T-helper 1 cell treated with Interleukin-12 subunit alpha and Interleukin-12 subunit beta and Interleukin-4 antibody, amounts not matched to agents 30 ng/mL and 1 ng/mL, for 36 hours (primary cell): ENCODE data around the gene RALGPS1. TPM values are rescaled to one million over a fixed set of nuclear protein-coding genes. Genes with fewer than 3 reads are reported as not detected.

Source experiments
- intact Hi-C: fragments of 100-400 bp; cut with micrococcal nuclease; formaldehyde crosslinking; loops from one replicate; pipeline ENCODE4 v1.15.1; 2024
- total RNA-seq: library from RNA; stranded (reverse); gene quantifications from 2 replicates; pipeline ENCODE4 v1.2.3, GENCODE V29; 2022

The RALGPS1 gene
- total RNA-seq, 1 donor from 2014 or later: 3.8 TPM

DNA sequence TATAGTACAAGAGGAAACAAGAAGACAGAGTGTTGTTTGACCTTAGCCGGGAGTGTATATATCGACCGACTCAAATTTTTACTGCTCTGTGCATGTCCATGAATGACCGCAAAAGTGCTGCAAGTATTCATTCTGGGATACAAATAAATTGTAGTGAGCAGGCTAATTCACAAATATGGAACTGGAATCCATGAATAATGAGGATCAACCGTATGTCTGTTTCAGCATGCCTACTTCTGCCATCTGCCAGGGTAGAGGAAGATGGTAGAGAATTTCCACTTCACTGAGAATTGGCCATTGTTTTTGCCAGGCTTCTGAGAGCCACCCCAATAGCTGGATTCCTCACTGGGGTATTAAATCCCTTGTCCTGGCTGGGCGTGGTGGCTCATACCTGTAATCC, 8.5 kb upstream of the RALGPS1 start:
- intact Hi-C loops: no loop called here

DNA sequence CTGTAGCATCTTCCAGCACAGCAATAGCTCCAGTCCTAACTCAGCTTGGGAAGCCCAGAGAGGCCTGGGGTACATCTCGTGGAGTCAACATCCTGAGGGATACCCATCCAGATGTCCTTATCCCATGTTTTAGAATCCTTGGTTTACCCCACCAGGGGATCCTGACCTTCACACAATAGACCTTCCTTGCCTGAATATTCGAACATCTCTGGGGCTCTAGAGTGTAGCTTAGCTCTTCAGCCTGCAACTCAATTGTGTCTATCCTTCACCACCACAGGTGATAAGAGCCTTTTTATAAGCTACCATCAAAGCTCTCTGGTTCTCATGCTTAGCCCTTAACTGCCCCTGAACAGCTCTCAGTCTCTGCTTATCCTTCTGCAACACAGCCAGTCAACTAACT, 7.5 kb upstream of the RALGPS1 start:
- intact Hi-C loops: no loop called here

DNA sequence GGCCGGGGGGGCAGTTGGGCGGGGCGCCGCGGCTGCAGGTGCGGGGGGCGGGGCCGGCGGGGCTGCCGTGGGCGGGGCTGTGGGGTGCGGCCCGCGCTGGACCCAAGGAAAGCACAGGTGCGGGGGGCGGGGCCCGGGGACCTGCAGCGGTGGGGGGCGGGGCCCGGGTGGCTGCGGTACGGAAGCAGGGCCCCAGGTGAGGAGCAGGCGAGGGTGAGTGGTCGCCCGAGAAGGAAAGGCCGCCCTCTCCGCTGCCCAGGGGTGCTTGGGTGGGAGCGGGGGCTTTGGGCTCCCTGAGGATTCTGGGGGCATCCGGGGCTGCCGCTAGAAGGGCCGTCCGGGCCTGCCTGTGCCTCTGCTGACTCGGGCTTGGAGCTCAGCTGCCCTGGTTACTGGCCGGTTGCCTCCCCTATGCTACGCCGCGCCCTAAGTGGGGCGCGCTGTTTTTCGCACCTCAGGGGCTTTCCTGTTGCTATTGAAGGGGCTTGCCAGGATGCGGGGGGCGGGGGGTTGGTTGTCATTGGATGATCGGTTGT, 767 bp downstream of the RALGPS1 start:
- intact Hi-C loops: loop anchor here (2.0 kb wide), 2 partner anchors 67 to 193 kb away; no protein-coding TSS in a partner anchor

DNA sequence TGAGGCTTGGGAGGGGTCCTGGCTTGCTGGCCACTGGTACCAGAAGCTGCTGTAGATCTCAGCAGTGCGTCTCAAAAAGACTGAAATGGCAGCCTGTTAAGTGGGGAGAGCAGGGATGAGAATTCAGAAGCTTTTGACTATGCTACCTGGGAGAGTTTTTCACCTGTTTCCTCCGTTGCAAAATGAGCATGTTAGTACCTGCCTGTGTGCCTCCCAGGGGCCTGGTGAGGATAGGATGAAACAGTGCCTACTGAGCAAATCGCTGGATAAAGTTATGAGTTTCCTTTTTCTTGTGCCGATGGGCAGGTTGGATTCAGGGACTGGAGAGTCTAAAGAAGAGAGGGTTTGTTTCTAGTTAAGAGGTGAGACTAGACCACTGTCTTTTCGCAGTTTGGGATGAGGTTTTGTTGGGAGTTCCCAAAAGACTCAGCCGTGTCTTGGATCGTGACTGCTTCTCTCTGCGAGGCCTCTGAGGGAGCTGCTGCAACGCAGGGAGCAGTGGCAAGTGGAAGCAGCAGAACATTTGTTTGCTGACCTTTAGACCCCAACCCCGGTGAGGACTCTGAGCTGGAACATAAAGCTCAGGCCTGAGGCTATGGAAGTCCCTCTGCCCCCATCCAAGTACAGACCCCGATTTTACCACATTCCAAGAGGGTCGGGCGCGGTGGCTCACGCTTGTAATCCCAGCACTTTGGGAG, 1.4 kb downstream of the RALGPS1 start:
- intact Hi-C loops: loop anchor here (2.0 kb wide), 2 partner anchors 67 to 193 kb away; no protein-coding TSS in a partner anchor

DNA sequence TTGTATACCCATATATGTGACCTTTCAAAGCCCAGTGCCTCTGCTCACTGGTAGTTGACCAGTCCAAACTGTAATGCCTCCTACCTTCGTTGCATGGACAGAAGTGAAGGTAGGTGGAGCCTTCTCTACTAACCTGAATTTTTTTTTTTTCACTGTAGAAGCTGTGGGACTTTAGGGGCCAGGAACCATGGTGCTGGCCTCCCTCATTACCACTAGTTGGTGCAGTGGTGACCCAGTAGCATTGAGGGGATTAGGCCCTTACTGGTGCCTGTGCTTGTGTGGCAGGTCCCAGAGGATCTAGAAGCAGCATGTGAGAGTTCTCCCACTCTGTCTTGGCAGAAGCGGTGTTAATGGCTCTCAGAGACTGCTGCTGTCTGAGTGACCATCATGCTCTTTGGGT, 2.3 kb downstream of the RALGPS1 start:
- intact Hi-C loops: no loop called here

DNA sequence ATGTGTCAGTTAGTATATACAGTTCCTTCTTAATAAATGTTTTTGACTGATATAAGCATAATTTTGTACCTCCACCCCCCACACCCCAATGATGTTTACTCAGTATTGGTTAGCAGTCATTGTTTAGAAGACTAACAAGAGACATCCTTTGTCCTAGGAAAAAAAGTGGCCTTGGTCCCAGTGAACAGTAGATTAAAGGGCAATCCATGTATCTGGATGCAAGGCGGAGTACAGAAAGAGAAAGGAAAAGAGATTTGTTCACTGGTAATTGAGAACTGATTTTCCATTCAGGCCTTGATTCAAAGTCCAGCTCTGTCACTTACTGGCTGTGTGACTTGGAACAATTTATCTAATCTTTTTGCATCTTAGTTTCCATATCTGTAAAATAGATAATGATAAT, 4.6 kb downstream of the RALGPS1 start:
- intact Hi-C loops: no loop called here

DNA sequence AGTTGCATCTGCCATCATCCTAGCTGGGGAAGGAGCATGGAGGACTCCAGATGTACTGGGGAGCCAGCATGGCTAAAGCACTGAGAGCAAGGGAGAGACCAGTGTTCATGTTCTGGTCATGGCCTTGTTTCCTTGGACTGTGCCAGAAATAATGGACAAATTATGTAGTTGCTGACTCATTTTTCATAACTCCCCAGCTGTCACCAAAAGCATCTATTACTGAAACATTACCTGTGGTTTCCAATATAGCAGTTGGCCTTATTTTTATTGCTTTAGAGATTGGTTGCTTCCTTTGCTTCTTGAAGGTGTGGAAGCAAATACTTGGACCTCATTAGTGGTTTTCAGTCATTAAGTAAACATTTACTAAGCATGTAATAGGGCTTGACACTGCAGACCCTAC, 11.3 kb downstream of the RALGPS1 start:
- intact Hi-C loops: no loop called here

DNA sequence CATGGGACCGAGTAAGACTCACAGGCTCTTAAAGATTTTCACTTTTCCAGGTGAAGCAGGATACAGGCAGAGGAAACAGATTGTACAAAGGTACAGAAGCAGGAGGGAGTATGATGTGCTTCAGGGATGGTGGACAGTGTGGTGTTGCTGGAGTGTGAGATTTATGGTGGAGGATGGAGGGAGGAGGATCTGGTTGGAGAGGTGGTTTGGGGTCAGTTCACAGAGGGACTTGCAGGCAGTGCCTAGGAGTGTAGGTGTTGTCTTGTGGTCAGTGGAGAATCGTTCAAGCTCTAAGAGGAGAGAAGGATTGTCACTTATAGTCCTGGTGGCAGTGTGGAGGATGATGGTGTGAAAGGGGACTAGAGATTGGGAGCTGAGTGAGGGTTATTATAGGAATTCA, 11.8 kb downstream of the RALGPS1 start:
- intact Hi-C loops: no loop called here

DNA sequence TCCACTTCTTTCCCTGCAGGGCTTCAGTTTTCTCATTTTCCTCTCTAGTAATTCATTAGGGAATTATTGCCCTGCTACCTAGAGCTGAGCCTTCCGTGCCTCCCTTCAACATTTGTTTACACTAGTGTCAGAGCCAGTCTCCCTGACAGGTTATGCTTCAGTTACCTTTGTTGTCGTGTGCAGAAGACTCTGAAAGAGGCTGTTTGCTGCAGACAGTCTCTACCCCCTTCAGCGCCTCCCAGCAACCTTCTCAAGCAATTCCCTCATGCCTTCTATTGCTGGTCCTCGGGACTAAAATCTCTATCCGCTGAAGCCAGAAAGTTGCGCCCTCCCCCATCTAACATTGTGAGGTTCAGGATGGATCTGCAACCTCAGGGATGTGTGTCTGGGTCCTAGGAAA, 12.8 kb downstream of the RALGPS1 start:
- intact Hi-C loops: no loop called here

DNA sequence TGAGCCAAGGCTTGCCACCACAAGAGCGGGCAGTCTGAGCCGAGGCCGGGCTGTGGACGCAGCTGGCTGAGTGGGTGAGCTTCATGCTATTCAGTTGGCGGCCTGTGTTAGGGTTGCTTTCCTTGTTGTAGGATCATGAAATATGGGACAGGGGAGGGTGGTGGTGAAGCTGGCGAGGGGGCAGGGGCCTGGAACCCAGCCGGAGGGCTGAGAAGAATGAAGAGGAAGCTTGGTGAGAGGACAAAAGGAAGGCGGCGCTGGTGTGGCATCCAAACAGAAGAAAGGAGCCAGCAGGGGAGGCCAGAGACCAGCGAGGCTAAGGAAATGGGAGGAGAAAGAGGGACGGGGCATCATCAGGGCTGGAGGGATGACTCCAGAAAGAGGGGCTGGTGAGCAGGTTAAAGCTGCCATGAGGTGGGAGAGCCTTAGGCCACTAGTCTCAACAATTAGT, 18.3 kb downstream of the RALGPS1 start:
- intact Hi-C loops: no loop called here

DNA sequence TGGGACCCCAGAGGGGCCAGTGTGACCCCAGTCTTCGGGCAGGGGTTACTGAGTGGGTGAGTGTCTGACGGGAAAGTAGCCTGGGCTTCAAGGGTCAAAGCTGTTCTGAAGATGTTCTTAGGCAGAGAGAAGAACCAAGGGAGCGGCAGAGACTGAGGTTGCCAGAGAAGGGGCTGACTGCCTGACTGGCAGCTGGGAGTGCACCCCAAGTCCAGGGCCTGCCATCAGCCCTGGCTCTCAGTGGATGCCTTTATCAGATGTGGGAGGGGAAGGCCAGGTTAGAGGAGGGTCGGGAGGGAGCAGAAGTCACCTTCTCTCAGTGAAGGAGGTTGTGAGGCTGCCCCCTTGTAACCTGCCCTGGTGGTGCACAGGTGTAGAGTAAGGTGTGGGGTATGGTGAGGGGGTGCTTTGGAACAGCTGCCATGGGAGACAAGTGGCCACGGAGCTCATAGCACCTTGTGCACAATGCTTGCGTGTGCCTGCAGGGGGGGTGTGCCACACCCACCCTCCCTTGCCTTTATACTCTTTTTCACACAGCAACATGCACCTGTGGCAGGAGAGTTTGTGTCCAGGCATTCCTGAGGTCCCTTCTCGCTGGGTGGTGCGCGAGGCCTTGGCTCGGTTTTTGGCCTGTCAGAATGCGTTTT, 18.9 kb downstream of the RALGPS1 start:
- intact Hi-C loops: no loop called here

DNA sequence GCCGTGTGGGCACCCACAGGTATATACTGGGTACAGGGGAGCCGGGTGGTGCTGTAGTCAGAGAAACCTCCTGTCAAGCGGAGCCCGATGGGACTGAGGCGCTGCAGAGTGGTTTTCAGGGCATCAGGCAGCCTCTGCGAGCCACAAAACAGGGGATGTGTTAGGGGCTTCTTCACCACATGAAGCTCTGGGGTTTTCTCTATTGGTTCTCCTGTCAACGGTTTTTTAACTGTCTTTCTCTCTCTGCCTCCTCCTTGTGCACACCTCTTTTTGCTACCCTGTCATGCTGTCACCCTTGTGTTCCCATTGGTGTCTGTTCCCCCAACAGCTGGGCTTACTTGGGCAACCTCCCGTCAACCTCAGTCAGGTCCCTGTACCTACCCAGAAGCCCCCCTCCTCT, 19.9 kb downstream of the RALGPS1 start:
- intact Hi-C loops: no loop called here

DNA sequence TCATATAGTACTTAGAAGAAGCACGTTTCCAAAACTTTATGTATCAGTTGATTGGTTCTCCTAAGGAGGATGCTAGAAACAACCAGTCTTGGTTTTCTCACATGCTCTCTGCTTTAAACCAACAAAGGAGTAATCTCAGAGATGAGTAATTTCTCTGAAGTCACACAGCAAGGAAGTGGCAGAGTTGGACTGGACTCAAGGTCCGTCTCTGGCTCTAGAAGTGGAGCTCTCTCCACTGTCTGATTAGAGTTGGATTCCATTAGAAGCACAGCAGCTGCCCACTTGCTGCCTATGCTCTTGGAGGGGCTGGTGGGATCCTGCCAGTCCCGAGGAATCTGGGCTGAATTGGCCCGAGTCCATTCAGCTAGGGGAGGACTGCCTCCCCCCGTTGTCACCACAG, 21.0 kb downstream of the RALGPS1 start:
- intact Hi-C loops: no loop called here

DNA sequence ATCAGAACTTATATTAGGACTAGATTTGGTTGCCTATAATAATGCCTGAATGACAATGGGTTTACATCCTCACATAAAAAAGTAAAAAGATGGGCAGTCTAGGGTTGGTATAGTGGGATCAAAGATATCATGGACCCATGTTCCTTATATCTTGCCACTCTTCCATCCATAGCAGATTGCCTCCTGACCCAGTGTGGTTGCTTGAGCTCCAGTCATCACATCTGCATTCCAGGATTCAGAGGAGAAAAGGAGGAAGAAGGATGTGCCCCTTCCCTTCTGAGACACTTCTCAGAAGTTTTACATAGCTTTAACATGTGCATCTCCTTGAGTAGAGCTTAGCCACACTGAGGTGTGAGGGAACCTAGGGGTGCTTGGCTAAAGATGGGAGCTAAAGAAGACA, 22.9 kb downstream of the RALGPS1 start:
- intact Hi-C loops: no loop called here

DNA sequence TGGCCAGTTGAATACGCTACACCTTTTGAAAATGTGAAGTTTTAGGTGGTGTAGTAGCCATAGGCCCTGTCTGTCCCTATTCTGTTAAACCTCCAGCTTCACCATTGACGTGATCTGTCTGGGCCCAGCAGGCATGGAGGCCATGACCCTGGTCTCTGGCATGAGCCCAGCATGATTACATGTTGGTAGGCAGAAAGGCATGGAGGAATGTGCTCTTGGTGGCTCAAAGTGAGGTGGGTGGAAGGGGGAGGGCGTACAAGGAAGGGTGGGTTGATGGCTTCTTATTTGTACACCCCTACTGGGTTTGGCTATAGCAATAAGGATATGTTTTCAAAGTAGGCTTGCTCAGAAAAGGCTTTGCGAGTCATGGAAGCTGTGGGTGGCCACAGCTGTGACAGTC, 23.7 kb downstream of the RALGPS1 start:
- intact Hi-C loops: no loop called here

DNA sequence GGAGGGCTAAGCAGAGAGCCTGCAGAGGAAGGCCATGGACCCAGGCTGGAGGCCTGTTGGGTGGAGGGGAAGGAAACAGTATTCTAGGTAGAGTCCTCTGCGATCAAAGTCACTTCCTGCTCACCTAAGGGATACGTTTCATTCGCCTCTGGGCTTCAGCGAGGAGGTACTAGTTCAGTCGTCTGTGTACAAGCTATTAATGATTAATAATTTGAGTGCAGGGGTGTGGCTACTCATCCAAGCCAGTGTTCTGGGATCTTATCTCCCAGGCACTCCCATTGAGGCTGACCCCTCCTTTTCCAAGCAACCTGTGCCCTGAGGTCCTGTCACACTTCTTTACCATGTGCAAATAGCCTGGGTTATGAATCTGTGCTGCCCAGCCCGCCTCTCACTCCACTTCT, 25.2 kb downstream of the RALGPS1 start:
- intact Hi-C loops: loop anchor here (1.0 to 5.0 kb wide), 9 partner anchors 25 to 792 kb away; partner anchors contain the start of gene ZNF79

DNA sequence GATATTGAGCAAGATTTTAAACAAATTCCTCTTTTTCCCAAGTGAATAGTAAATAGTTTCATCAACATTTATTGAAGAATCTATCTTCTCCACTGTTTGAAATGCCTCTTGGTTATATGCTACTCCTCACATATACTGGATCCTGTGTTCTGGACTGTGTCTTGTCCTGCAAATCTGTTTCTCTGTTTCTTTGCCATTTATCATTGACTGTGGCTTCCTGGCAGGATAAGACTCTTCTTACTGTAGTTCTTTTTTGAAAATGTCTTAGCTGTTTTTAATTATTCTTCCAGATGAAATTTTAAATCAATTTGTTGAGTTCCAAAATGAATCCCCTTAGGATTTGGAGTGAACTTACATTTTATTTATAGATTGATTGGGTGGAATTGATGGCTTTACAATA, 27.8 kb downstream of the RALGPS1 start:
- intact Hi-C loops: loop anchor here (5.0 kb wide), 3 partner anchors 175 to 790 kb away; no protein-coding TSS in a partner anchor

DNA sequence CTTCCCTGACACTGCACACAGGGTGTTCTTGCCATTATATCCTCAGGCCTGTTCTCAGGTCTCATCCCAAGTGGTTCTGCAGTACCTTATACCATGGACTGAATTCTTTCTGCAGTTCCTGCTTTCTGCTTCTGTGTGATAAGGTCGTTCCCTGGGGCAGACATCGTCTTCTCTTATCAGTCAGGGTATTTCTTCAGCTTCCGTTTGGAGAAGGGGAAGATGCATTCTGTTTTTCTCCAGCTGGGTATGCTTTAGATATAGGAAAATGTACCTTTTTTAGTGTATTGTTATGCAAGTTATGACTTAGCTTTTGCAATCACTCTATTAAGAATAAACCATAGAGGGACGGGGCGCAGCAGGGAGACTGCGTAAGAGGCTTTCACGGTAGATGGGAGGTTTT, 31.1 kb downstream of the RALGPS1 start:
- intact Hi-C loops: no loop called here

DNA sequence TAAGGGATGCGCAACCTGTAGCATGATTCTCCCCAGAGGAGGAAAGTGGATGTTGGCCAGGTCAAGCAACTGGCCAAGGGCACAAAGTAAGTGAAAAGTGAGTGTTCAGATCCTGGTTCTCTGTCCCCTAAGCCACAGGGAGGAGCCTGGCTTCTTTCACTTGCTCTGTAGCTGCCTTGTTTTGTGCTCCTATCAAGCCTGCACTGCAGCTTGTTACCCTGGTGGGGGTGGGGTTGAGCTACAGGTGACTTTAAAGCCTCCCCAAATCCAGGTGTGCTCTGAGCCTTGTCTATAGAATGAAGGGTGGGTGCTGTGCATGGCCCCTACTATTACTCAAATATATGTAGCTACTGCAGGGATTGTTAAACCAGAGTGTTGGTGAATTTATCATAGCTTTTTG, 32.9 kb downstream of the RALGPS1 start:
- intact Hi-C loops: no loop called here

DNA sequence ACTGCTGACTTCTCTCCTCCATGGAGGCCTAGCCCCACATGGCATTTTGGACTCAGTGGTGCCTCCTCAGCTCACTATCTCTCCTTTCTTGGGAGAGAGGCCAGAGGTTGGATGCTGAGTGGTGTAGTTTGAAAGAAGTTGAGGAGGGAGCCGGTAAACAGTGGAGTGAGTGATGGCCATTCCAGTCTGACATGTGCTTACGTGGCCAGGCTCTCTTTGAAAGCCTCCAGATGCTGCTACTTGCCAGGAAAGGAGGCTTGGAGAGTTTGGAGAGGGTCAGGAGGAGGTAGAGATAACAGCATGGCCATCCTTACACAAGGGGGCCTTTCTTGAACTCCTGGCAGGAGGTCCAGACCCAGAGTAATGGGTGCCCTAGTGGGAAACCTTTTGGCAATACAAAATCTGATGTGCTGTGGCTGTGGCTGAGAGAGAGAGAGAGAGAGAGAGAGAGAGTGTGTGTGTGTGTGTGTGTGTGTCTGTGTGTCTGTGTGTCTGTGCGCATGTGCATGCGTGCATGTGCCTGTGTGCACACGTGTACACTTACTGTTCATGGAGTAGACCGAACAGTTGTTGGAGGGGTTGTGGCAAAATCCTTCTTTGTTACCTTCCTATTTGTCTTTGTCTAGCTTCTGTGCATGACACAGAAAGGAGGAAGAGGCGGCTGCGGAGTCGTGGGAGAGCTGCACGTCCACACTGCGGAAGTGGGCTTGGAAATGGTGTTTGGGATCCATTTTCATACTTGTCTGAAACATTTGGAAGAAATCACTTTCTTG, 37.8 kb downstream of the RALGPS1 start:
- intact Hi-C loops: no loop called here

DNA sequence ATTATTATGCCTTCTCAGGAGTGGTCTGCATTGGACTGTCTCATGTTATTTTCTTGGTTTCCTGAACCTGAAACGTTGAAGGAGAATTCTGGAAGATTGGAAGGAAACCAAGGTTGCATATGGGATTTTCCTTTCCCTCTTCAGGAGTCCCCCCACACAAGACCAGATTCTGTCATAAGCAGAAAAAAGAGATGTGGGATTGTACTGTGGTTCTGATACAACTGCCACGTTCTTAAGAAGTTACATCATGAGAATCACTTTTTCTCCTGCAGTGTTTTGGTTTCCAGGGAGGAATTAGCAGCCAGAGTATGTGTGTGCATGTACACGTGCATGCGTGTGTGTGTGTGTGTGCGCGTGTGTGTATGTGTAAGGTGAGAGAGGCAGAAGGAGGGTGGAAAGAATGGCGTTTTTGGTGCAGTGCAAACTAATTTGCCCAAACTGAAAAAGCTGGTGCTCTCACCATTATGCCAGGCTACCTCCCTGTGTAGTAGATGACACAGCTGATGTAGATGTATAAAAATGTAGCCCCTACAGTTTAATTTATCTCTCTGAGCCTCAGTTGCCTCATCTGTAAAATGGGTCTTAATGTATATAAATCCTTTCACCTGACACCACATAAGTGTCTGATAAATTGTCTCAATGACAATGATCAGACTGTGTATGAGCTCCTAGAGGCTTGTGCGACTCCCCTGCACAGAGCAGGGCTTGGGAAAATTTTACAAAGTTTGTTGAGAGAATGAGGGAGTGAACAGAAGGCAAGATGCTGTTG, 38.6 kb downstream of the RALGPS1 start:
- intact Hi-C loops: no loop called here
